ENCODE results near the gene SAMD11. TPM values are rescaled to one million over a fixed set of nuclear protein-coding genes. Genes with fewer than 3 reads are reported as not detected.

Gene SAMD11
- polyA plus RNA-seq, 1 donor from 2014 or later = 21.6 TPM

GRCh38 chr1:982765-983436 lies 59.2 kb downstream of the SAMD11 start:
- Histone ChIP-seq H3K4me2 (ENCODE audit: low read length) (no peak overlapping the region), H3K9me3 (ENCODE audit: low read length) (no peaks in the 10 kb centered on the region), H3K9ac (ENCODE audit: low read length) (no peak overlapping the region), H4K20me1 (ENCODE audit: insufficient read depth) (no peaks in the 10 kb centered on the region), H3K9me2 (ENCODE audit: insufficient read depth, low read length) (no peaks in the 10 kb centered on the region), H3K79me2 (replicated peaks; ENCODE audit: insufficient read depth, low read length) (no peaks in the 10 kb centered on the region), H3K4me3 (ENCODE audit: low read length) (no peak overlapping the region), H3K36me3 (ENCODE audit: insufficient read depth, low read length) (no peaks in the 10 kb centered on the region), H3K27me3 (ENCODE audit: insufficient read depth, low read depth, low read length) (no peaks in the 10 kb centered on the region), H3K27ac (ENCODE audit: low read length) (no peak overlapping the region), H2AFZ (ENCODE audit: low read depth, low read length) (no peak overlapping the region), H3F3A (ENCODE audit: insufficient read depth, low read length, poor library complexity, severe bottlenecking) (no peaks in the 10 kb centered on the region)
- TF ChIP-seq RAD21 (conservative IDR thresholded peaks at IDR 0.05) (no peak), REST (IDR thresholded peaks at IDR 0.05; ENCODE audit: borderline replicate concordance) (no peak), POLR2AphosphoS5 (IDR thresholded peaks at IDR 0.05) (no peak), CTCF (IDR thresholded peaks at IDR 0.05; ENCODE audit: poor library complexity, severe bottlenecking) (no peak), MXI1 (conservative IDR thresholded peaks at IDR 0.05; ENCODE audit: poor library complexity, severe bottlenecking) (no peak), SMC3 (conservative IDR thresholded peaks at IDR 0.05; ENCODE audit: poor library complexity) (no peak), TAF1 (IDR thresholded peaks at IDR 0.05; ENCODE audit: low read depth) (no peak), EP300 (conservative IDR thresholded peaks at IDR 0.05; ENCODE audit: poor library complexity, severe bottlenecking) (no peak), EZH2 (IDR thresholded peaks at IDR 0.05; ENCODE audit: borderline replicate concordance, insufficient read depth, low read length, poor library complexity, severe bottlenecking) (no peak)

GRCh38 chr1:983798-984475 lies 60.2 kb downstream of the SAMD11 start:
- Histone ChIP-seq H3F3A (ENCODE audit: insufficient read depth, low read length, poor library complexity, severe bottlenecking) (no peaks in the 10 kb centered on the region), H3K36me3 (ENCODE audit: insufficient read depth, low read length) (no peaks in the 10 kb centered on the region), H3K79me2 (replicated peaks; ENCODE audit: insufficient read depth, low read length) (no peaks in the 10 kb centered on the region), H3K27me3 (ENCODE audit: insufficient read depth, low read depth, low read length) (no peaks in the 10 kb centered on the region), H3K4me3 (ENCODE audit: low read length) (peak overlapping the region; percentile 40), H3K4me2 (ENCODE audit: low read length) (no peak overlapping the region), H2AFZ (ENCODE audit: low read depth, low read length) (no peak overlapping the region), H4K20me1 (ENCODE audit: insufficient read depth) (no peaks in the 10 kb centered on the region), H3K27ac (ENCODE audit: low read length) (no peak overlapping the region), H3K9me3 (ENCODE audit: low read length) (no peaks in the 10 kb centered on the region), H3K9me2 (ENCODE audit: insufficient read depth, low read length) (no peaks in the 10 kb centered on the region), H3K9ac (ENCODE audit: low read length) (no peak overlapping the region)
- TF ChIP-seq RAD21 (conservative IDR thresholded peaks at IDR 0.05) (peak; percentile 72), EZH2 (IDR thresholded peaks at IDR 0.05; ENCODE audit: borderline replicate concordance, insufficient read depth, low read length, poor library complexity, severe bottlenecking) (no peak), CTCF (IDR thresholded peaks at IDR 0.05; ENCODE audit: poor library complexity, severe bottlenecking) (peak; percentile 66), SMC3 (conservative IDR thresholded peaks at IDR 0.05; ENCODE audit: poor library complexity) (peak; percentile 67)

All from neural cell (in vitro differentiated cells).